Hair follicular keratinocyte (primary cell): Measurements from ENCODE around the gene VN1R2. TPM values are rescaled to one million over a fixed set of nuclear protein-coding genes. Genes with fewer than 3 reads are reported as not detected.

ENCODE experiments used
- total RNA-seq: library from RNA; depleted of rRNA; stranded (reverse); fragments of >200 nt; gene quantifications from 2 replicates; pipeline ENCODE4 v1.2.3, GENCODE V29; 2015

The VN1R2 gene, protein sequence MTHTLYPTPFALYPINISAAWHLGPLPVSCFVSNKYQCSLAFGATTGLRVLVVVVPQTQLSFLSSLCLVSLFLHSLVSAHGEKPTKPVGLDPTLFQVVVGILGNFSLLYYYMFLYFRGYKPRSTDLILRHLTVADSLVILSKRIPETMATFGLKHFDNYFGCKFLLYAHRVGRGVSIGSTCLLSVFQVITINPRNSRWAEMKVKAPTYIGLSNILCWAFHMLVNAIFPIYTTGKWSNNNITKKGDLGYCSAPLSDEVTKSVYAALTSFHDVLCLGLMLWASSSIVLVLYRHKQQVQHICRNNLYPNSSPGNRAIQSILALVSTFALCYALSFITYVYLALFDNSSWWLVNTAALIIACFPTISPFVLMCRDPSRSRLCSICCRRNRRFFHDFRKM
- not detected in 2 replicates for total RNA-seq

DNA sequence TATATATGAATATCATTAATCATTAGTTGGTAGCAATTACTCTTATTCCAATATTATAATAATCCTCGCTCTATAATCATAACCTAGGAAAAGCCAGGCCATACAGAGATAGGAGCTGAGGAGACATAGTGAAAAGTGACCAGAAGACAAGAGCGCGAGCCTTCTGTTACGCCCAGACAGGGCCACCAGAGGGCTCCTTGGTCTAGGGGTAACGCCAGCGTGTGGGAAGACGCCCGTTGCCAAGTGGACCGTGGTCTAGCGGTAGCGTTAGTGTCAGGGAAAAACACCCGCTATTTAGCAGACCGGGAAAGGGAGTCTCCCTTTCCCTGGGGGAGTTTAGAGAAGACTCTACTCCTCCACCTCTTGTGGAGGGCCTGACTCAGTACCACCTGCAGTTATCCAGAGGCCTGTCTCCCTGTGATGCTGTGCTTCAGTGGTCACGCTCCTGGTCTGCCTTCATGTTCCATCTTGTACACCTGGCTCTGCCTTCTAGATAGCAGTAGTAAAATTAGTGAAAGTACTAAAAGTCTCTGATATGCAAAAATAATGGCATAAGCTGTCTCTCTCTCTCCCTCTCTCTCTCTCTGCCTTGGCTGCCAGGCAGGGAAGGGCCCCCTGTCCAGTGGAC, at the start of gene VN1R2:
Gene VN1R2 (plus strand): TSS at position 578 of the 628 bp plus-strand sequence. CDS start 84 bp downstream, outside the sequence.

DNA sequence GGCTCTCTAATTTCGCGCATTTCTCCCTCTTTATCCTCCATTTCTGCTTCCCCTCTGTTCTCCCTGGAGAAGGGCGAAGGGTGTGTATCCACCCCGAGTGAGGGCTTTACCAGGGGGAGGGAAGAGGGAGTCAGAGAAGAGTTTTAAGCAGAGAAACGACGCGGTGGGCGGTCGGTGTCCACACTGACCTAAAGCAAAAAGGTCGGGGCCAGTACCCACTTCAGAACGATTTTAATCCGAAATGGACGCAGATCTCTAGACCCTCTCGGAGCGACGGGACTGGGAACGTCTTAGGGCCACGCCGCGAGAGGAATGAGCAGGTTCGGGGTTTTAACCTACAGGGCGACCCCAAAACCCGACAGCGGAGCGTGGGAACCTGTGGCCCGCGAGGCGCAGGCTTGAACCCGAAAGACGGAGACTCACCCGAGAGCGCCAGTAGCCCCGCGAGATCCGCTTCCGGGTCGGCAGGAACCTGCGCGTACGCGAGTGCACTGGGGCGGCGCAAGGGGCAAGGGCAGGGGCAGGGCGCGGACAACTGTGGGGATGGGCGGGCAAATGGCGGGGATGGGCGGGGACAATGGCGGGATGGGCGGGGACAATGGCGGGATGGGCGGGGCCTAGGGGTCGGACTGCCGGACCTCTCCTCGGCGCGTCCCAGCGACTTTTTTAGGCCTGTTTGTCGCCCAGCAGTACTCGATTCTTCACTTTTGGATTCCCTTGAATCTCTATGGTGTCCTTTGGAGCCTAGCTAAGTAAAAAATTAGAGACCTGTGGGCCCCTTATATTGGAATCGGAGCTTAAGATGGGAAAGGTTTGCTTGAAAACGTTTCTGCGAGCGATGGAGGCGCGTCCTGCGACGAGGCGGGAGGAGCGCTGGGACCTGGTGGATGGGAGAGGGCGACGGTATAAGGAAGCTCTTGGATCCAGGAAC, 3.4 kb upstream of the VN1R2 start, which contains the start of gene ZNF677:
Gene ZNF677 (minus strand): TSS at position 463 of the 931 bp plus-strand sequence. CDS start 3,323 bp downstream, outside the sequence.

DNA sequence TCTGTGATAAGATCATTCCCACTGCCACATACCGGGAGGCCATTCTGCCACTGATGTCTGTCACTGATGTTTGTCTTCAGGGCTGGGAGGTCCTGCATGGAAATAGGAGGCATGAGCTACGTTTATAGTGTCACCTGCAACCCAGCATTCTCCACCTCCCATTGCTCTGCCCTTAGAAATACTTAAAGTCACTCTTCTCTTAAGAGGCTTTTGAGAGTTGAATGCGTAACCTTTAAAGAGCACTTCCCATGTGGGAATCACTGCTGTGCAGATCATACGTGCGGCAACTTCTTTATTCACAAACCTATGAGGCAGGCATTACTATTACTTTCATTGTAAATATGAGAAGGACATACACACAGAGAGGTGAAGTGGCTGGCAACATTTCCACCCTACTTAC, 9.5 kb downstream of the VN1R2 start, which contains the start of gene VN1R4:
Gene VN1R4 (minus strand): TSS at position 101 of the 400 bp plus-strand sequence. CDS start 58 bp downstream, at position 43.

Other genes starting within 250 kb of the VN1R2 start
- not detected in 2 replicates for gene ERVV-1, start 244.4 kb upstream of the VN1R2 start, total RNA-seq
- gene ERVV-2, start 213.6 kb upstream of the VN1R2 start, total RNA-seq: not detected in 2 replicates
- gene ZNF160, start 154.9 kb upstream of the VN1R2 start, total RNA-seq: 7.4 and 10.4 TPM in 2 replicates
- gene ZNF415, start 125.4 kb upstream of the VN1R2 start, total RNA-seq: 1.0 and 1.6 TPM in 2 replicates
- 2.5 and 3.1 TPM in 2 replicates for gene ZNF347, start 99.2 kb upstream of the VN1R2 start, total RNA-seq
- gene ZNF665, start 64.9 kb upstream of the VN1R2 start, total RNA-seq: 2.1 and 2.9 TPM in 2 replicates
- 6.8 and 15.5 TPM in 2 replicates for gene ZNF677, start 3.4 kb upstream of the VN1R2 start, total RNA-seq
- gene VN1R4, start 9.4 kb downstream of the VN1R2 start, total RNA-seq: not detected in 2 replicates
- gene ZNF845, start 75.5 kb downstream of the VN1R2 start, total RNA-seq: 3.3 and 4.1 TPM in 2 replicates
- gene ZNF525, start 107.4 kb downstream of the VN1R2 start, total RNA-seq: 6.0 and 6.1 TPM in 2 replicates
- gene ZNF765, start 136.9 kb downstream of the VN1R2 start, total RNA-seq: 3.9 and 6.2 TPM in 2 replicates
- gene ZNF761, start 173.7 kb downstream of the VN1R2 start, total RNA-seq: 6.9 and 7.0 TPM in 2 replicates
- gene ZNF813, start 209.4 kb downstream of the VN1R2 start, total RNA-seq: 1.5 and 2.1 TPM in 2 replicates